Measurements from ENCODE around the gene CACNA1G. TPM values are rescaled to one million over a fixed set of nuclear protein-coding genes. Genes with fewer than 3 reads are reported as not detected.

CACNA1G gene
- total RNA-seq, 1 donor: under 0.01 TPM

GRCh38 chr17:50607522-50608175 lies 47.1 kb downstream of the CACNA1G start:
- no peak for DNase-seq (ENCODE audit: low read depth in 2 of 3, low spot score in 2 of 3)

- no peak for DNase-seq (ENCODE audit: low read depth in 2 of 3, low spot score in 2 of 3)
Measured at GRCh38 chr17:50608700-50609379, 48.3 kb downstream of the CACNA1G start.

GRCh38 chr17:50609380-50610074 lies 49.0 kb downstream of the CACNA1G start:
- DNase-seq (ENCODE audit: low read depth in 2 of 3, low spot score in 2 of 3): no peak

GRCh38 chr17:50611634-50612033 lies 51.1 kb downstream of the CACNA1G start:
- no peak for DNase-seq (ENCODE audit: low read depth in 2 of 3, low spot score in 2 of 3)

GRCh38 chr17:50612281-50612680 lies 51.8 kb downstream of the CACNA1G start:
- no peak for DNase-seq (ENCODE audit: low read depth in 2 of 3, low spot score in 2 of 3)

- peak in 1 of 3 donors; percentile 46 for DNase-seq (ENCODE audit: low read depth in 2 of 3, low spot score in 2 of 3)
Measured at GRCh38 chr17:50613007-50613992, 52.8 kb downstream of the CACNA1G start.

- DNase-seq (ENCODE audit: low read depth in 2 of 3, low spot score in 2 of 3): no peak
Measured at GRCh38 chr17:50614471-50615051, 54.0 kb downstream of the CACNA1G start.

GRCh38 chr17:50615828-50616227 lies 55.3 kb downstream of the CACNA1G start:
- no peak for DNase-seq (ENCODE audit: low read depth in 2 of 3, low spot score in 2 of 3)

GRCh38 chr17:50618300-50618699 lies 57.8 kb downstream of the CACNA1G start:
- no peak for DNase-seq (ENCODE audit: low read depth in 2 of 3, low spot score in 2 of 3)

- DNase-seq (ENCODE audit: low read depth in 2 of 3, low spot score in 2 of 3): no peak
Measured at GRCh38 chr17:50618941-50619340, 58.4 kb downstream of the CACNA1G start.

GRCh38 chr17:50619489-50619888 lies 59.0 kb downstream of the CACNA1G start:
- no peak for DNase-seq (ENCODE audit: low read depth in 2 of 3, low spot score in 2 of 3)

GRCh38 chr17:50620237-50620636 lies 59.7 kb downstream of the CACNA1G start:
- DNase-seq (ENCODE audit: low read depth in 2 of 3, low spot score in 2 of 3): no peak

GRCh38 chr17:50620858-50621257 lies 60.3 kb downstream of the CACNA1G start:
- DNase-seq (ENCODE audit: low read depth in 2 of 3, low spot score in 2 of 3): peak in 1 of 3 donors; percentile 21

GRCh38 chr17:50621574-50622031 lies 61.1 kb downstream of the CACNA1G start:
- no peak for DNase-seq (ENCODE audit: low read depth in 2 of 3, low spot score in 2 of 3)

GRCh38 chr17:50624321-50624934 lies 63.9 kb downstream of the CACNA1G start:
- no peak for DNase-seq (ENCODE audit: low read depth in 2 of 3, low spot score in 2 of 3)

- DNase-seq (ENCODE audit: low read depth in 2 of 3, low spot score in 2 of 3): no peak
Measured at GRCh38 chr17:50625032-50625871, 64.7 kb downstream of the CACNA1G start.

GRCh38 chr17:50626037-50626574 lies 65.6 kb downstream of the CACNA1G start:
- DNase-seq (ENCODE audit: low read depth in 2 of 3, low spot score in 2 of 3): peak; percentile 28 to 86 (median 80)

GRCh38 chr17:50627036-50627781 lies 66.7 kb downstream of the CACNA1G start:
- no peak for DNase-seq (ENCODE audit: low read depth in 2 of 3, low spot score in 2 of 3)
